ENCODE measurements around the gene EXD3.

DNA sequence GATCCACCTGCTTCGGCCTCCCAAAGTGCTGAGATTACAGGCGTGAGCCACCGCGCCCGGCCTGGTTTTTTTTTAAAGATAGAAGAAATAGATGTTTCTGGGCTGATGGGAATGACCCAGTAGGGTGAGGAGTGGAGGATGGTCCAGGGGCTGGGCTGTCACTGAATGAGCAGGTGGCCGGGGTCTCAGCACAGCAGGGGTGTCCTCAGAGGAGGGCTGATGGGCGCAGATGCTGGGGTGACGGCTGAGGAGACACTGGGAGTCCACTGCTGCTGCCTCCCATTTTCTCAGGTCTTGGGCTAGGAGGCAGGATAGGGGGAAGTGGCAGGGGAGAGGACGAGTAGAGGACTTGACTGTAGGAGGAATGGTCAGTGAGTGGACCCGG lies 147.8 kb downstream of the EXD3 start:
- no peak for TF ChIP-seq CTCF (IDR thresholded peaks at IDR 0.05)
- TF ChIP-seq EP300 (IDR thresholded peaks at IDR 0.05), result no peak
- no peak for TF ChIP-seq POLR2A (IDR thresholded peaks at IDR 0.05; ENCODE audit: low read depth)

Measured in esophagus muscularis mucosa (tissue), 4 donors.